PC-9 (cell line): ENCODE data around the gene XRCC2. TPM values are rescaled to one million over a fixed set of nuclear protein-coding genes. Genes with fewer than 3 reads are reported as not detected.
"Not testable (repeated sequence)": the region's sequence is repeated elsewhere in the genome, so short reads cannot be mapped to it uniquely, and the experiment has no call there.

Experiments
- BruUV-seq: library from RNA; stranded (reverse); fragments of 400-500 nt; replicated peaks from 2 replicates; lab custom pipeline; 2021; lab: Mats Ljungman, UMichigan
- CTCF ChIA-PET: fragments of 300-600 bp; sonication (Branson Sonifier 250); formaldehyde crosslinking; loops from one replicate; lab custom pipeline; 2022; ENCODE audit warnings: antibody characterized with exemption; lab: Charles Lee
- POLR2A ChIA-PET: fragments of 300-600 bp; sonication (Branson Sonifier 250); formaldehyde crosslinking; loops from one replicate; lab custom pipeline; 2022; ENCODE audit warnings: antibody characterized with exemption; ENCODE audit not compliant: unreplicated experiment; lab: Charles Lee
- DNase-seq, 2 experiments: peaks; one replicate each; pipeline versions ENCODE4 v3.0.0 to v3.0.0-alpha.2; 2015 to 2022; ENCODE audit warnings: mixed read lengths in 1 of 2
- H2AFZ ChIP-seq: fragments of 200-600 bp; sonication (generic); 2 replicates; pipeline ENCODE4 v1.8.1; 2017; ENCODE audit warnings: antibody characterized with exemption
- H3F3A ChIP-seq: fragments of 200-600 bp; sonication (generic); 2 replicates; pipeline ENCODE4 v1.8.1; 2017; ENCODE audit warnings: antibody characterized with exemption, mild to moderate bottlenecking, low read depth; ENCODE audit not compliant: insufficient read depth
- H3K27ac ChIP-seq: fragments of 200-600 bp; sonication (generic); 2 replicates; pipeline ENCODE4 v1.6.1; 2016; ENCODE audit warnings: mixed run types
- H3K27me3 ChIP-seq: fragments of 200-600 bp; sonication (generic); 2 replicates; pipeline ENCODE4 v1.6.1; 2016; ENCODE audit warnings: low read depth, mixed run types; ENCODE audit not compliant: insufficient read depth
- H3K36me3 ChIP-seq: fragments of 200-600 bp; sonication (generic); 2 replicates; pipeline ENCODE4 v1.6.1; 2016; ENCODE audit warnings: low read depth, mixed run types
- H3K4me1 ChIP-seq: fragments of 200-600 bp; sonication (generic); replicated peaks from 2 replicates; pipeline ENCODE4 v1.6.1; 2016; ENCODE audit warnings: mixed run types; ENCODE audit not compliant: insufficient read depth
- H3K4me2 ChIP-seq: fragments of 200-600 bp; sonication (generic); 2 replicates; pipeline ENCODE4 v1.6.1; 2017; ENCODE audit warnings: mixed run types
- H3K4me3 ChIP-seq: fragments of 200-600 bp; sonication (generic); 2 replicates; pipeline ENCODE4 v1.6.1; 2016; ENCODE audit warnings: mixed run types
- H3K79me2 ChIP-seq: fragments of 200-600 bp; sonication (generic); 2 replicates; pipeline ENCODE4 v1.6.1; 2017; ENCODE audit warnings: low read depth, mixed run types
- H3K9me2 ChIP-seq: fragments of 200-600 bp; sonication (generic); 2 replicates; pipeline ENCODE4 v1.8.1; 2017; ENCODE audit warnings: mild to moderate bottlenecking; ENCODE audit not compliant: insufficient read depth
- H3K9me3 ChIP-seq: fragments of 200-600 bp; sonication (generic); 2 replicates; pipeline ENCODE4 v1.8.1; 2016; ENCODE audit warnings: low read depth; ENCODE audit not compliant: insufficient read depth
- H4K20me1 ChIP-seq: fragments of 200-600 bp; sonication (generic); 2 replicates; pipeline ENCODE4 v1.8.1; 2017; ENCODE audit not compliant: insufficient read depth
- CTCF ChIP-seq: fragments of 200-600 bp; sonication (generic); conservative IDR thresholded peaks from 2 replicates; pipeline ENCODE4 v1.6.1; 2017; ENCODE audit warnings: mixed run types, antibody characterized with exemption, mild to moderate bottlenecking, moderate library complexity
- EZH2 ChIP-seq: fragments of 200-600 bp; sonication (generic); IDR thresholded peaks from 2 replicates; pipeline ENCODE4 v1.8.0; 2017; ENCODE audit warnings: antibody characterized with exemption, low read depth
- intact Hi-C: fragments of 100-400 bp; cut with micrococcal nuclease; formaldehyde crosslinking; loops from one replicate; pipeline ENCODE4 v1.10.0; 2022; ENCODE audit not compliant: unreplicated experiment
- total RNA-seq: library from RNA; stranded (reverse); gene quantifications from 2 replicates; pipeline ENCODE4 v1.2.3, GENCODE V29; 2021

XRCC2 gene
- total RNA-seq, 1 experiment from 2014 or later: 25.0 TPM

GRCh38 chr7:152633504-152633903 is 42.4 kb downstream of the XRCC2 start:
- TF ChIP-seq EZH2: no peak
- TF ChIP-seq CTCF: no peak
- BruUV-seq: no TSS peak
- H3K27ac ChIP-seq: no peak overlapping the region
- H3K27me3 ChIP-seq: no peaks in the 10 kb centered on the region
- H3K4me2 ChIP-seq: no peak overlapping the region
- H3K36me3 ChIP-seq: no peaks in the 10 kb centered on the region
- no peaks in the 10 kb centered on the region for H3K9me2 ChIP-seq
- H3F3A ChIP-seq: no peaks in the 10 kb centered on the region
- no peaks in the 10 kb centered on the region for H3K79me2 ChIP-seq
- ChIA-PET CTCF (no interaction called here), POLR2A (no interaction called here)
- DNase-seq: no peak
- no peaks in the 10 kb centered on the region; the same call in 1 of the 2 replicates for H3K9me3 ChIP-seq
- intact Hi-C loops: no loop called here
- no peaks in the 10 kb centered on the region for H4K20me1 ChIP-seq
- H2AFZ ChIP-seq: no peak overlapping the region
- H3K4me3 ChIP-seq: no peak overlapping the region
- no peaks in the 10 kb centered on the region for H3K4me1 ChIP-seq

GRCh38 chr7:152633072-152633471 is 42.9 kb downstream of the XRCC2 start:
- Histone ChIP-seq H3K4me3 (no peak overlapping the region), H3K4me2 (no peak overlapping the region), H3K36me3 (no peaks in the 10 kb centered on the region), H4K20me1 (no peaks in the 10 kb centered on the region), H3F3A (no peaks in the 10 kb centered on the region), H3K27me3 (no peaks in the 10 kb centered on the region), H3K9me3 (no peaks in the 10 kb centered on the region; the same call in 1 of the 2 replicates), H3K27ac (no peak overlapping the region), H3K79me2 (no peaks in the 10 kb centered on the region), H3K4me1 (no peaks in the 10 kb centered on the region), H2AFZ (no peak overlapping the region), H3K9me2 (no peaks in the 10 kb centered on the region)
- intact Hi-C loops: no loop called here
- no peak for TF ChIP-seq EZH2
- TF ChIP-seq CTCF: no peak
- no peak for DNase-seq
- BruUV-seq: no TSS peak
- ChIA-PET POLR2A (no interaction called here), CTCF (no interaction called here)

- POLR2A ChIA-PET, H3K27ac ChIP-seq, CTCF ChIA-PET: not testable (repeated sequence)
Observed at GRCh38 chr7:152628772-152629171, 47.2 kb downstream of the XRCC2 start.

GRCh38 chr7:152624228-152624627 is 51.7 kb downstream of the XRCC2 start:
- Histone ChIP-seq H3K9me3 (no peaks in the 10 kb centered on the region; the same call in 1 of the 2 replicates), H3K27ac (no peak overlapping the region), H3F3A (no peaks in the 10 kb centered on the region), H3K4me2 (no peak overlapping the region), H3K36me3 (no peaks in the 10 kb centered on the region), H3K27me3 (no peaks in the 10 kb centered on the region), H3K9me2 (no peaks in the 10 kb centered on the region), H4K20me1 (no peaks in the 10 kb centered on the region), H2AFZ (no peak overlapping the region), H3K79me2 (no peaks in the 10 kb centered on the region), H3K4me3 (no peak overlapping the region), H3K4me1 (no peaks in the 10 kb centered on the region)
- TF ChIP-seq EZH2 (no peak), CTCF (no peak)
- POLR2A ChIA-PET: interaction anchor here (0.6 kb wide), 1 partner anchor 31 kb away, joined by 8 read pairs; no protein-coding TSS in a partner anchor
- CTCF ChIA-PET: no interaction called here
- no TSS peak for BruUV-seq
- DNase-seq: no peak
- intact Hi-C loops: no loop called here

More at GRCh38 chr7:152628772-152629171, 47.2 kb downstream of the XRCC2 start:
- H2AFZ ChIP-seq, H3K9me3 ChIP-seq, H3K36me3 ChIP-seq, BruUV-seq, H3K4me3 ChIP-seq, H3K4me1 ChIP-seq, H3K9me2 ChIP-seq, H3K4me2 ChIP-seq, H3K79me2 ChIP-seq, H4K20me1 ChIP-seq, H3F3A ChIP-seq, DNase-seq, intact Hi-C loops, H3K27me3 ChIP-seq: not testable (repeated sequence)
